OCI-LY1 (cell line): ENCODE results near the gene CDH4.

Source experiments
- H2AFZ ChIP-seq: fragments of 200-600 bp; sonication (generic), shearing (Covaris generic); 2 replicates; pipeline ENCODE4 v1.6.0; 2014; ENCODE audit warnings: antibody characterized with exemption, mild to moderate bottlenecking, low read length
- H3F3A ChIP-seq: fragments of 200-600 bp; sonication (generic), shearing (Covaris generic); 2 replicates; pipeline ENCODE4 v1.6.0; 2014; ENCODE audit warnings: mild to moderate bottlenecking, antibody characterized with exemption, low read length, moderate library complexity; ENCODE audit not compliant: insufficient read depth
- H3K27ac ChIP-seq: fragments of 200-600 bp; sonication (generic); 2 replicates; pipeline ENCODE4 v1.5.1; 2014; ENCODE audit warnings: low read length, mixed run types, mild to moderate bottlenecking, low read depth; ENCODE audit not compliant: poor library complexity, severe bottlenecking
- H3K27me3 ChIP-seq: fragments of 200-600 bp; sonication (generic); 2 replicates; pipeline ENCODE4 v1.6.0; 2014; ENCODE audit warnings: antibody characterized with exemption, mild to moderate bottlenecking, low read length, moderate library complexity; ENCODE audit not compliant: insufficient read depth
- H3K36me3 ChIP-seq: fragments of 200-600 bp; sonication (generic); 2 replicates; pipeline ENCODE4 v1.6.1; 2014; ENCODE audit warnings: mild to moderate bottlenecking, antibody characterized with exemption, low read length, moderate library complexity, mixed read lengths; ENCODE audit not compliant: insufficient read depth
- H3K4me1 ChIP-seq: fragments of 200-600 bp; sonication (generic); 2 replicates; pipeline ENCODE4 v1.5.1; 2014; ENCODE audit warnings: mild to moderate bottlenecking, low read length, moderate library complexity; ENCODE audit not compliant: insufficient read depth, severe bottlenecking
- H3K4me2 ChIP-seq: fragments of 200-600 bp; sonication (generic), shearing (Covaris generic); 2 replicates; pipeline ENCODE4 v1.6.1; 2014; ENCODE audit warnings: low read length
- H3K4me3 ChIP-seq: fragments of 200-600 bp; sonication (generic); 2 replicates; pipeline ENCODE4 v1.5.1; 2014; ENCODE audit warnings: low read length, low read depth, mild to moderate bottlenecking, mixed read lengths; ENCODE audit not compliant: poor library complexity, severe bottlenecking
- H3K79me2 ChIP-seq: fragments of 200-600 bp; shearing (Covaris generic); 2 replicates; pipeline ENCODE4 v1.6.1; 2016; ENCODE audit warnings: mixed run types, low read length, mixed read lengths; ENCODE audit not compliant: insufficient read depth
- H3K9ac ChIP-seq: fragments of 200-600 bp; sonication (generic), shearing (Covaris generic); 2 replicates; pipeline ENCODE4 v1.6.1; 2014; ENCODE audit warnings: mild to moderate bottlenecking, low read length, mixed read lengths
- H3K9me2 ChIP-seq: fragments of 200-600 bp; sonication (generic), shearing (Covaris generic); 2 replicates; pipeline ENCODE4 v1.6.1; 2014; ENCODE audit warnings: low read depth, mild to moderate bottlenecking, low read length, mixed read lengths
- H3K9me3 ChIP-seq: fragments of 200-600 bp; shearing (Covaris generic); 2 replicates; pipeline ENCODE4 v1.6.1; 2014; ENCODE audit warnings: low read length, mixed read lengths
- H4K20me1 ChIP-seq: fragments of 200-600 bp; sonication (generic), shearing (Covaris generic); 2 replicates; pipeline ENCODE4 v1.6.0; 2016; ENCODE audit warnings: mild to moderate bottlenecking, low read length; ENCODE audit not compliant: insufficient read depth
- EZH2 ChIP-seq: fragments of 200-600 bp; sonication (generic), shearing (Covaris generic); IDR thresholded peaks from 2 replicates; pipeline ENCODE4 v1.8.0; 2017; ENCODE audit warnings: borderline replicate concordance, mixed run types, mild to moderate bottlenecking, antibody characterized with exemption, low read length, moderate library complexity, mixed read lengths
- TF ChIP-seq, protein P1 (sequence below): fragments of 200-600 bp; sonication (generic), shearing (Covaris generic); IDR thresholded peaks from 2 replicates; pipeline ENCODE4 v1.5.1; 2017; ENCODE audit warnings: mild to moderate bottlenecking, antibody characterized with exemption, low read length, moderate library complexity, mixed read lengths

Gene CDH4

DNA sequence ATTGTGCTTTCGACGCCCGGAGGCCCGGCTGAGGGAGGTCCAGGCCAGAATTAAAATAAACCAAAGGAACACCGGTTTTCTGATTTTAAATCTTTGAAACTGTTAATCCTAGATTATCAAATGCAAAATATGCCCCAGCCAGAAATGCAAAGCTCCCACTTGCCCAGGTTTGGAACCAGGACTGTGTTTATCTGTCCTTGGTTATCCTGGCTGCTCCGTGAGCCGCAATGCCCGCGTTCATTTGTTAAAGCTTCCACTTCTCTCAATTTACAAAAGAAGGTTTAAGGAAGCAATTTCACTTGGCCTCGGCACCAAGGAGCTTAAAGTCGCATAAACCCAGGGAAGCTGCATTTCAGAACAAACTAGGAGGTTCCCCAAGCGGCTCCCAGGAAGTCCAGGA lies 563.6 kb downstream of the CDH4 start:
- H3K4me1 ChIP-seq = no peaks in the 10 kb centered on the region
- no peaks in the 10 kb centered on the region for H3F3A ChIP-seq
- no peak overlapping the region for H2AFZ ChIP-seq
- H3K36me3 ChIP-seq = no peaks in the 10 kb centered on the region
- no peak overlapping the region for H3K4me3 ChIP-seq
- no peak overlapping the region for H3K27ac ChIP-seq
- no peaks in the 10 kb centered on the region for H4K20me1 ChIP-seq
- no peaks in the 10 kb centered on the region for H3K79me2 ChIP-seq
- H3K9me2 ChIP-seq = no peaks in the 10 kb centered on the region
- no peak for TF ChIP-seq EZH2
- TF ChIP-seq, protein P1, sequence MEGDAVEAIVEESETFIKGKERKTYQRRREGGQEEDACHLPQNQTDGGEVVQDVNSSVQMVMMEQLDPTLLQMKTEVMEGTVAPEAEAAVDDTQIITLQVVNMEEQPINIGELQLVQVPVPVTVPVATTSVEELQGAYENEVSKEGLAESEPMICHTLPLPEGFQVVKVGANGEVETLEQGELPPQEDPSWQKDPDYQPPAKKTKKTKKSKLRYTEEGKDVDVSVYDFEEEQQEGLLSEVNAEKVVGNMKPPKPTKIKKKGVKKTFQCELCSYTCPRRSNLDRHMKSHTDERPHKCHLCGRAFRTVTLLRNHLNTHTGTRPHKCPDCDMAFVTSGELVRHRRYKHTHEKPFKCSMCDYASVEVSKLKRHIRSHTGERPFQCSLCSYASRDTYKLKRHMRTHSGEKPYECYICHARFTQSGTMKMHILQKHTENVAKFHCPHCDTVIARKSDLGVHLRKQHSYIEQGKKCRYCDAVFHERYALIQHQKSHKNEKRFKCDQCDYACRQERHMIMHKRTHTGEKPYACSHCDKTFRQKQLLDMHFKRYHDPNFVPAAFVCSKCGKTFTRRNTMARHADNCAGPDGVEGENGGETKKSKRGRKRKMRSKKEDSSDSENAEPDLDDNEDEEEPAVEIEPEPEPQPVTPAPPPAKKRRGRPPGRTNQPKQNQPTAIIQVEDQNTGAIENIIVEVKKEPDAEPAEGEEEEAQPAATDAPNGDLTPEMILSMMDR = no peak
- no peaks in the 10 kb centered on the region for H3K27me3 ChIP-seq
- H3K4me2 ChIP-seq = no peak overlapping the region
- no peaks in the 10 kb centered on the region for H3K9me3 ChIP-seq
- H3K9ac ChIP-seq = no peak overlapping the region

DNA sequence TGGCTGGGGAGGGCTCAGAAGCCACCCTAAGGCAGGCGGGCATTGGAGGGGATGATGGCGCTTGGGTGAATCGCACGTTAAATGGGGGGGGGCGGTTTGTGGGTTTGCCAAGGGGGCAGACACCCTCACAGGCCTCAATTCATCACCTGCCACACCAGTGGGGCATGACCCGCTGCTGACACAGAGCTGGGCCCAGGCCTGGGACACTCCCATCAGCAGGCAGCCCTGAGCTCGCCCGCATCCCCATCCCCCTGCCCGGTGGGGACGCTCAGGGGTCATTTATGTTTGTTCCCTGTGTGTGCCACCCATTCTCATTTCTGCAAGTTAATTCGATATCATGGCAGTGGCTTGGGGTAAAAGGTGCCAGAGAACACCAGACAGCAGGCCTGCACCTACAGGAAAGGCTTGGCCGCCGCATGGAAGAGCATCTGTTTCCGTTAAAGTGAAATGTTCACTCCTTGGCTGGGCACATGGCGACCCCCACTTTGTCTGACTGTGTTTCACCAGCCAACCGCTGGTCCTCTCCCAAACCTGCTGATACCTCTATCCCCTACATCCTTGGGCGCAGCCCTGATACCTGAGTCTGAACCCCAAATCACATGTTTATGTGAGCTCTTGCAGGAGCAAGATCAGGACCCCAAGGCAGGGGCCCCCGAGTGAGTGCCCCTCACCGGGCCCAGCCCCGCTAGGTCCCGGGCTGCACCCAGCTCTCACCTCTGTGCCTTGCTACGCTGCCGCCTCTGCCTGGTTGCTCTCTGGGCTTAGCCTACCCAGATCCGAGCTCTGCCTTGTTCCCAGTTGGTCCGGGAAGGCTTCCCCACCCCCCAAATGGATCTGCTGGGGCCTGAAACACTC lies 564.8 kb downstream of the CDH4 start:
- no peak overlapping the region for H3K4me2 ChIP-seq
- H3K4me1 ChIP-seq = no peaks in the 10 kb centered on the region
- H3K4me3 ChIP-seq = no peak overlapping the region
- H3K9me3 ChIP-seq = no peaks in the 10 kb centered on the region
- H3K79me2 ChIP-seq = no peaks in the 10 kb centered on the region
- H3K9me2 ChIP-seq = no peaks in the 10 kb centered on the region
- no peaks in the 10 kb centered on the region for H4K20me1 ChIP-seq
- H3K36me3 ChIP-seq = no peaks in the 10 kb centered on the region
- H3K27ac ChIP-seq = no peak overlapping the region
- H3K9ac ChIP-seq = no peak overlapping the region
- H3K27me3 ChIP-seq = no peaks in the 10 kb centered on the region
- TF ChIP-seq EZH2 = no peak
- TF ChIP-seq, protein P1 = no peak
- no peak overlapping the region for H2AFZ ChIP-seq
- no peaks in the 10 kb centered on the region for H3F3A ChIP-seq

DNA sequence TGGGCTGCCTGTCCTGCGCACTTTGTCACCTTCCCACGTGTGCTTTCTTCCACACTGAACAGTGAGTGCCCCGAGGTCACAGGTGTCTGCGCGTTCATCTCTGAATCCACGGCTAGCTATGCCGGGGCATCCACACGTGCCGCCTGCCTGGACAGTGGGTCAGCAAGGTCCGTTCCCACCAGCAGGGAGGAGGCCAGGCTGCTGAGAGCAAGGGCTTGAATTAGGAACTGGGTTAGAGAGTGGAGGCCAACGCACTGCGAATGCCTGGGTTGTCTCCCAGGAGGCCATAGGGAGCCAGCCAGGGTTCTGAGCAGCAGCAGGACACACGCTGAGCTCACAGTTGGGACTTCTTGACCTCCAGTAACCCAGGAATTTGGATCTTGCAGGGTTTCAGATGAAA lies 565.5 kb downstream of the CDH4 start:
- no peaks in the 10 kb centered on the region for H3K79me2 ChIP-seq
- H3K36me3 ChIP-seq = no peaks in the 10 kb centered on the region
- H3K9me3 ChIP-seq = no peaks in the 10 kb centered on the region
- no peak overlapping the region for H3K9ac ChIP-seq
- H3K27me3 ChIP-seq = no peaks in the 10 kb centered on the region
- no peak overlapping the region for H3K4me2 ChIP-seq
- H4K20me1 ChIP-seq = no peaks in the 10 kb centered on the region
- H3F3A ChIP-seq = no peaks in the 10 kb centered on the region
- H3K9me2 ChIP-seq = no peaks in the 10 kb centered on the region
- TF ChIP-seq, protein P1 = no peak
- no peak for TF ChIP-seq EZH2
- no peak overlapping the region for H3K27ac ChIP-seq
- no peak overlapping the region for H3K4me3 ChIP-seq
- H2AFZ ChIP-seq = no peak overlapping the region
- no peaks in the 10 kb centered on the region for H3K4me1 ChIP-seq
